CD14-positive monocyte (primary cell): ENCODE measurements around the gene ALDOB. TPM values are rescaled to one million over a fixed set of nuclear protein-coding genes. Genes with fewer than 3 reads are reported as not detected.

Source experiments
- DNase-seq, 3 donors: peaks; one replicate each; pipeline ENCODE4 v3.0.0-alpha.2; 2011 to 2022
- H2AFZ ChIP-seq: 2 replicates; pipeline ENCODE4 v1.6.0; 2012; ENCODE audit warnings: mild to moderate bottlenecking, low read depth, low read length, inconsistent platforms; ENCODE audit not compliant: insufficient read depth, poor library complexity, severe bottlenecking
- H3K27ac ChIP-seq, 2 donors: 1 replicate in 1 of 2; 2 replicates in 1 of 2; pipeline ENCODE4 v1.5.1; 2012 to 2013; ENCODE audit warnings: low read length in 2 of 2, control low read depth in 1 of 2, inconsistent platforms in 1 of 2, low read depth in 1 of 2, mild to moderate bottlenecking in 1 of 2
- H3K27me3 ChIP-seq, 2 donors: one replicate each; pipeline versions ENCODE4 v1.6.0 to v1.6.1; 2011 to 2013; ENCODE audit warnings: low read length in 2 of 2; ENCODE audit not compliant: control insufficient read depth in 2 of 2, insufficient read depth in 2 of 2
- H3K36me3 ChIP-seq, 2 donors: replicated peaks in 1 of 2; 1 replicate in 1 of 2; 2 replicates in 1 of 2; pipeline versions ENCODE4 v1.5.1 to v1.6.1; 2012 to 2013; ENCODE audit warnings: low read length in 2 of 2, control low read depth in 1 of 2, inconsistent platforms in 1 of 2, mild to moderate bottlenecking in 1 of 2; ENCODE audit not compliant: insufficient read depth in 2 of 2, control insufficient read depth in 1 of 2
- H3K4me1 ChIP-seq, 2 donors: 1 replicate in 1 of 2; 2 replicates in 1 of 2; pipeline versions ENCODE4 v1.5.1 to v1.6.1; 2012 to 2013; ENCODE audit warnings: low read length in 2 of 2, control low read depth in 1 of 2, inconsistent platforms in 1 of 2, mild to moderate bottlenecking in 1 of 2, moderate library complexity in 1 of 2; ENCODE audit not compliant: insufficient read depth in 2 of 2, control insufficient read depth in 1 of 2
- H3K4me2 ChIP-seq: replicated peaks from 2 replicates; pipeline ENCODE3; 2012; ENCODE audit warnings: low read length, moderate library complexity, mild to moderate bottlenecking; ENCODE audit not compliant: poor library complexity, severe bottlenecking; ENCODE audit errors: extremely low read depth
- H3K4me3 ChIP-seq, 3 experiments: fragments of 200-600 bp in 1 of 3; sonication (generic) in 1 of 3; replicated peaks in 1 of 3; 1 replicate in 2 of 3; 2 replicates in 1 of 3; pipeline ENCODE4 v1.5.1; 2011 to 2013; ENCODE audit warnings: low read length in 3 of 3, mild to moderate bottlenecking in 3 of 3, control low read depth in 2 of 3, low read depth in 2 of 3, inconsistent platforms in 1 of 3, moderate library complexity in 1 of 3
- H3K79me2 ChIP-seq: 2 replicates; pipeline ENCODE4 v1.6.0; 2012; ENCODE audit warnings: mild to moderate bottlenecking, control low read depth, inconsistent platforms, low read length, moderate library complexity; ENCODE audit not compliant: insufficient read depth
- H3K9ac ChIP-seq: 2 replicates; pipeline ENCODE4 v1.6.0; 2017; ENCODE audit warnings: low read length, mild to moderate bottlenecking; ENCODE audit not compliant: insufficient read depth, poor library complexity, severe bottlenecking
- H3K9me3 ChIP-seq, 2 donors: replicated peaks in 1 of 2; 1 replicate in 1 of 2; 2 replicates in 1 of 2; pipeline versions ENCODE4 v1.5.1 to v1.6.1; 2012 to 2013; ENCODE audit warnings: low read length in 2 of 2, control low read depth in 1 of 2; ENCODE audit not compliant: control insufficient read depth in 1 of 2, insufficient read depth in 1 of 2
- H4K20me1 ChIP-seq: 2 replicates; pipeline ENCODE4 v1.6.0; 2012; ENCODE audit warnings: mild to moderate bottlenecking, low read length, control low read depth, moderate library complexity; ENCODE audit not compliant: insufficient read depth
- H3K27ac Mint-ChIP-seq, 7 donors: one replicate each; pipeline ENCODE4 v1.8.0; 2020; ENCODE audit warnings: mild to moderate bottlenecking in 7 of 7, mixed read lengths in 7 of 7, moderate library complexity in 6 of 7, inconsistent platforms in 2 of 7
- H3K27me3 Mint-ChIP-seq, 3 donors: one replicate each; pipeline ENCODE4 v1.8.0; 2021 to 2022; ENCODE audit warnings: low read depth in 3 of 3, mild to moderate bottlenecking in 3 of 3, mixed read lengths in 3 of 3, moderate library complexity in 3 of 3, inconsistent platforms in 1 of 3
- H3K36me3 Mint-ChIP-seq, 2 donors: one replicate each; pipeline ENCODE4 v1.8.0; 2020; ENCODE audit warnings: mixed read lengths in 2 of 2, inconsistent platforms in 1 of 2, mild to moderate bottlenecking in 1 of 2
- H3K4me1 Mint-ChIP-seq: one replicate; pipeline ENCODE4 v1.8.0; 2020; ENCODE audit warnings: mild to moderate bottlenecking, mixed read lengths
- H3K4me3 Mint-ChIP-seq, 2 donors: one replicate each; pipeline ENCODE4 v1.8.0; 2020; ENCODE audit warnings: mild to moderate bottlenecking in 2 of 2, mixed read lengths in 2 of 2, moderate library complexity in 1 of 2
- H3K9me3 Mint-ChIP-seq, 7 donors: one replicate each; pipeline ENCODE4 v1.8.0; 2020 to 2022; ENCODE audit warnings: mixed read lengths in 7 of 7, mild to moderate bottlenecking in 6 of 7, moderate library complexity in 6 of 7, inconsistent platforms in 2 of 7
- WGBS: methylation state at CpG from one replicate; pipeline ENCODE4 v1.1.5; 2013; ENCODE audit warnings: missing lambda C conversion rate; ENCODE audit not compliant: insufficient coverage; 5-methylcytosine and 5-hydroxymethylcytosine counted together
- intact Hi-C, 2 donors: fragments of 100-400 bp; cut with micrococcal nuclease; formaldehyde crosslinking; loops; one replicate each; pipeline versions ENCODE4 v1.15.0 to v1.15.1; 2023
- polyA plus RNA-seq, 3 donors: library from polyadenylated mRNA; depleted of rRNA in 1 of 3; unstranded in 2 of 3; stranded (reverse) in 1 of 3; fragments of 300-500 nt in 2 of 3; fragments of >200 nt in 1 of 3; fragmentation: Illumina TruSeq in 2 of 3; gene quantifications; 1 replicate in 2 of 3; 2 replicates in 1 of 3; pipeline ENCODE4 v1.2.3, GENCODE V29; 2012 to 2021
- TF ChIP-seq, protein P1 (sequence below): fragments of 200-600 bp; IDR thresholded peaks from one replicate; pipeline ENCODE4 v1.8.0; 2022; ENCODE audit warnings: antibody characterized with exemption, mild to moderate bottlenecking

Gene ALDOB
- polyA plus RNA-seq, 3 donors, result not detected

DNA sequence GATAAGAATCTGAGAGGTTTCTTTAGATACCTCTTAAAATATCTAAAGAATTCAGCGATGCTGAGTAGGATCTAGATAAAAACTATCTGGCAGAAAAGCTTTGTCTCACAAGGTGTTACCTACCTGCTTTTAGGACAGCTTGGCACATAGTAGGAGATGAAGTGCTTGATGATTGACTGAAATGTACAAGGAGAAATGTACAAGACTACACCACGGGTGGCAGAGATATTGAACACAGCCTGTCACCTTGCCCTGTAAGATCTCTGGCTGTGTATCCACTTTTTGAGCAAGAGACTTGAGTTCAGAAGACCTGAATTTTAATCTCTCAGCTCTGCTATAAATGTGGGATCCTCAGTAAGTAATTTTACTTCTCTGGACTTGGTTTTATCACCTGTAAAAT is 15.7 kb downstream of the ALDOB start:
- Histone ChIP-seq H2AFZ (no peak overlapping the region), H3K27ac (no peak overlapping the region), H4K20me1 (no peaks in the 10 kb centered on the region), H3K4me3 (no peak overlapping the region), H3K4me1 (no peaks in the 10 kb centered on the region), H3K4me2 (no peak overlapping the region), H3K27me3 (no peaks in the 10 kb centered on the region), H3K79me2 (no peaks in the 10 kb centered on the region), H3K9ac (no peak overlapping the region), H3K36me3 (no peaks in the 10 kb centered on the region), H3K9me3 (peaks cover 6 to 13% of the 10 kb centered on the region in 2 donors)
- Mint-ChIP-seq H3K27me3 (peaks cover 0 to 1% (median 0%) of the 10 kb centered on the region in 3 donors), H3K36me3 (no peaks in the 10 kb centered on the region), H3K9me3 (peaks cover 0 to 18% (median 5%) of the 10 kb centered on the region in 7 donors), H3K4me3 (no peak overlapping the region), H3K27ac (no peak overlapping the region), H3K4me1 (no peaks in the 10 kb centered on the region)
- intact Hi-C loops, result no loop called here
- no peak for DNase-seq
- TF ChIP-seq, protein P1, sequence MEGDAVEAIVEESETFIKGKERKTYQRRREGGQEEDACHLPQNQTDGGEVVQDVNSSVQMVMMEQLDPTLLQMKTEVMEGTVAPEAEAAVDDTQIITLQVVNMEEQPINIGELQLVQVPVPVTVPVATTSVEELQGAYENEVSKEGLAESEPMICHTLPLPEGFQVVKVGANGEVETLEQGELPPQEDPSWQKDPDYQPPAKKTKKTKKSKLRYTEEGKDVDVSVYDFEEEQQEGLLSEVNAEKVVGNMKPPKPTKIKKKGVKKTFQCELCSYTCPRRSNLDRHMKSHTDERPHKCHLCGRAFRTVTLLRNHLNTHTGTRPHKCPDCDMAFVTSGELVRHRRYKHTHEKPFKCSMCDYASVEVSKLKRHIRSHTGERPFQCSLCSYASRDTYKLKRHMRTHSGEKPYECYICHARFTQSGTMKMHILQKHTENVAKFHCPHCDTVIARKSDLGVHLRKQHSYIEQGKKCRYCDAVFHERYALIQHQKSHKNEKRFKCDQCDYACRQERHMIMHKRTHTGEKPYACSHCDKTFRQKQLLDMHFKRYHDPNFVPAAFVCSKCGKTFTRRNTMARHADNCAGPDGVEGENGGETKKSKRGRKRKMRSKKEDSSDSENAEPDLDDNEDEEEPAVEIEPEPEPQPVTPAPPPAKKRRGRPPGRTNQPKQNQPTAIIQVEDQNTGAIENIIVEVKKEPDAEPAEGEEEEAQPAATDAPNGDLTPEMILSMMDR, result no peak
- no CpG with 5 or more reads among the region's 2 CpGs for WGBS

DNA sequence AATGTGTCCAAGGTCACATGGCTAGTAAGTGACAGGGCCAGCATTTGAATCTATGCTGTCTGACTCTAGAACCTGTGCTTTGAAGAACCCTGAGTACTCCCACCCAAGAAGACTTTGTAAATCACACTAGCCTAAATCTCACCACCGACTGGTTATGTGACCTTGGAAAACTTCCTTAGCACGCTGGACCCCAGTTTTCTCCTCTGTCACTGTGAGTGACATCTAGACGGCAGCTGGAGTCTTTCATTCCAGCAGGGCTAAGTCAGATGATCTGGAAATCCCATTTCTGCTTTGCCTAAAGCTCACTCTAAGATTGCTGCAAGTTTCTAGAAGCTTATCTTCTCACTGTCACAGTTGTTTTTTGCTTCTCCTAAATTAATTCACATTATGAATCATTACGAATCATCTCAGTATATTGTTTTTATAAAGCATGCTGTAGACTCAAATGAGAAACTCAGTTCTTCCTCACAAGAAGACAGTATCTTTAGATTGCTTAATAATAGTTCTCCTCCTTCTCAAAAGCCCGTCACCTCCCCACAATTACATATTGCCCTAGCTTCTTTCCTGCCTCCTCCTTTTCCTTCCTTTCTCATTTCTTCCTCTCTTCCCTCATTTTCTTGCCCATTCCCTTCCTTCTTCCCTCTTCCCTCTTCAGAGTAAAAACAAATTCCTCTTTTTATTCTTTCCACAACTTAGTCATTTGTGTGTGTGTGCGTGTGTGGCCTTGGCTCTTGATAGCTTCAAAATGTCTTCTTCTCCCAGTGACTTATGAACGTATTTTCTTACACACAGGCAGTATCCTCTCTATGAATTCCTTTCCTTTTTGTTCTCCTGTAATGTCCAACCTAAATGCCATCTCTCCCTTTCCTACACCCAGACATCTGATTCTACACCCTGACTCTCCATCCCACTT is 16.8 kb downstream of the ALDOB start:
- 66% methylated on average over 5 of the region's 7 CpGs for WGBS
- Histone ChIP-seq H3K9me3 (peaks cover 8 to 20% of the 10 kb centered on the region in 2 donors), H2AFZ (no peak overlapping the region), H3K27ac (no peak overlapping the region), H3K4me3 (no peak overlapping the region), H3K9ac (no peak overlapping the region), H4K20me1 (no peaks in the 10 kb centered on the region), H3K79me2 (no peaks in the 10 kb centered on the region), H3K27me3 (no peaks in the 10 kb centered on the region), H3K4me2 (no peak overlapping the region), H3K36me3 (no peaks in the 10 kb centered on the region), H3K4me1 (no peaks in the 10 kb centered on the region)
- H3K4me1 Mint-ChIP-seq, result no peaks in the 10 kb centered on the region
- no peak overlapping the region for H3K27ac Mint-ChIP-seq
- TF ChIP-seq, protein P1, result no peak
- H3K27me3 Mint-ChIP-seq, result peaks cover 0 to 1% (median 0%) of the 10 kb centered on the region in 3 donors
- peaks cover 6 to 26% (median 10%) of the 10 kb centered on the region in 7 donors for H3K9me3 Mint-ChIP-seq
- DNase-seq, result no peak
- H3K36me3 Mint-ChIP-seq, result no peaks in the 10 kb centered on the region
- no peak overlapping the region for H3K4me3 Mint-ChIP-seq
- intact Hi-C loops, result no loop called here
